NCI-H345 treated with DMSO at 0.1 percent for 48 hours (cell line): ENCODE results near the gene DBN1.

Experiments used
- DNase-seq: peaks from one replicate; lab custom pipeline; 2025; ENCODE audit not compliant: unreplicated experiment; lab: John Stamatoyannopoulos, UW

DBN1 gene

DNA sequence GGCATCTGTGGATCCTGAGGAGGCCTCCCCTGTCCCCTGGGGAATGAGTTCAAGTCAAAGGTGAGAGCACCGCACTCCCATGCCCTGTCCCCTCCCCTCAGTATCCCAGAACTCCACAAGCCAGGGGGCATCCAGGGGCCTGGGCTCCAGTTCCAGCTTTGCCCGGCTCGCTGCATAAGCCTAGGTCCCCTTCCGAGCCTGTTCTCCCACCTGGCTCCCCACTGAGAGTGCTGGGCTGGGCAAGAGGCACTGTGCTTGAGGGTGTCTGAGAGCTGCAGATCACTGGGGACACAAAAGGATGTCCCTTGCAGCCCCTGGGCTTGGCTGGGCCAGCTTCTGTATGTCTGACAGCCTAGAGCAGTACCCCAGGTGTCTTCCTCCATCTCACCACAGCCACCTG, 31.6 kb upstream of the DBN1 start:
- DNase-seq = no peak

DNA sequence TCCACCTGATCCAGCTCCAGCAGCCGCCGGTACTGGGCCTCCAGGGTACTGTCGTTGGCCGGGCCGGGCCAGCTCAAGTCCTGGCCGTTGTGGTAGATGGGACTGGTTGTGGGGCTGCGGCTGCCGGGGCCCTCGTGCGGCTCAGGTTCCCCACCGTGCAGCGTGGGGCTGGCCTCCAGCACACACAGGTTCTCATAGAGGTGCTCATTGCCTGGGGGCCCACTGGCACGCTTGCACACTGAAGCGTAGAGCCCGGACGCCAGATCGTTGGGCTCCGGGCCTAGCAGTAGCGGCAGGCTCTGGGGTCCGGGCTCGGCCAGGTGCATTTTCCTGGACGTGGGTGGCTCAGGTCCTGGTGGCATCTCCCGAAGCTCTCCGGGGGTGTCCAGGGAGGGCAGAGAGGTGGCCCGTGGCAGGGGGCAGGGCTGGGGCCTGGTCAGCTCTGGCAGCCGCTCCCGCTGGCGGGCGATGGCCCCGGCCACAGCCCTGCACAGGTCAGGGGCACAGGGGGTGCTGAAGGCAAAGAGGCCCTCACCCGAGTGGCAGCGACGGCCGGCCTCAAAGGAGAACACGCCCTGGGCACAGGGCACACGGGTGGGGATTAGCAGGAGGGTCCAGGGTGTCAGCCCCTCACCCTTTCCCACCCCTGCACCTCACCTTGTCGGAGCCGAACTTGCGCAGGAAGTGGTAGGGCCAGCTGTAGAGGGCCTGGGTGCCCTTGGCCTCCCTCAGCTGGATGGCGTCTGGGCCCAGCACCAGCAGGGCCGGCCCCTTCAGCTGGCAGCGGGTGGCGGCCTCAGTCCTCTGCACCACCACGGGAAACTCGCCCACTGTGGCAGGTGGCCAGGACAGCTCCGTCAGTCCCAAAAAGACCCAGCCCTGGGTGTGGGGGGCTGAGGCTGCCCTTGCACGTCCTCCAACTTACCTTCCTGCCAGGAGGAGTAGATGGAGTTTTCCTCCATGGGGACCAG, 30.9 kb upstream of the DBN1 start:
- DNase-seq = no peak

DNA sequence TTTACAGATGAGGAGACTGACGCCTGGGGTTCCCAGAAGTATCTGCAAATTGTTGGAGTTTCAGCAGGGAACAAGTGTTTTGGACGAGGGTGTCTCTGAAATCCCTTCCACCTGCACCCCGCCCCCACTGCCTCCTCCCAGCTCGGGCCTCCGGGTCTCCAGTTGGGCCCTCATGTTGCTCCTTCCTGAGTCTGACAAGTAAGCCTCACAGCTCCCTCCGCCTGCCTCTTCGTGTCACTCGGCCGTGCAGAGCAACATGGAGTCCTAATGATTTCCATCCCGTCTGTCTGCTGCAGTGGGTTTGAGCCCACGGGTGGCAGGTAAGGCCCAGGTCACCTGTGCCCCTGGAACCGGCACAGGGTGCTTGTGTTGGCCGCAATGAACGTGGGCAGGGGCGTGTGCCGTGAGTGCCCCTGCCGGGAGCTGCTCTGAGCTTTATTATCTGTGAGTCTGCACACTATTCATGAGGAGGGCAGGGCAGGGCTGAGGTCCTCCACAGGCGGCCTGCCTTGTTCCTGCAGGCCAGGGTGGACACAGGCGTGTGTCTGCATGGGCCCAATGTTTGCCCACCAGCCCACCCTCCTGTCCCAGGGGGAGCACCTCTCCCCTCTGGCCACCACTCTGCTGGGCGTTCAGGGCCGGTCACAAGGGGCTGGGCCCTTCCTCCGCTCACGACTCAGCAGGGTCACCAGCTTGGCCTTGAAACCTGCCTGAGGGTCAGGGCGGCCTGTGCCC, 30.1 kb upstream of the DBN1 start:
- no peak for DNase-seq

DNA sequence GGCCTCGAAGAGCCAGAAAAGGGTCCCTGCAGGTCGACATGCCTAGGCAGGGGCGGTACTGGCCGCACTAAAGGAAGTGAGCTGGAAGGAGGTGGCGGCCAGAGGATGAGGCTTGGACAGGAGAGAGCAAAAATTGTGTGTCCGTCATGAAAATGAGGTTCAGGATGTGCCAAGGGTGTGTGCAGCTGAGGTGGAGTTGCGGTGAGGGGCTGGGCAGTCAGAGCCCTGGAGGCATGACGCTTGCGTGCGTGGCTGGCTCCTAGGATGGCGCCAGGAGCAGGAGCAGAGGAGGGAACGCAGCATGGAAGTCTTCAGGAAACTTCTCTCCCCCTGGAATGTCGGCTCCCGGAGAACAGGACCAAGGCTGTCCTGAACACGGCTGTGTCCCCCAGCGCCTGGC, 29.5 kb upstream of the DBN1 start:
- DNase-seq = no peak

DNA sequence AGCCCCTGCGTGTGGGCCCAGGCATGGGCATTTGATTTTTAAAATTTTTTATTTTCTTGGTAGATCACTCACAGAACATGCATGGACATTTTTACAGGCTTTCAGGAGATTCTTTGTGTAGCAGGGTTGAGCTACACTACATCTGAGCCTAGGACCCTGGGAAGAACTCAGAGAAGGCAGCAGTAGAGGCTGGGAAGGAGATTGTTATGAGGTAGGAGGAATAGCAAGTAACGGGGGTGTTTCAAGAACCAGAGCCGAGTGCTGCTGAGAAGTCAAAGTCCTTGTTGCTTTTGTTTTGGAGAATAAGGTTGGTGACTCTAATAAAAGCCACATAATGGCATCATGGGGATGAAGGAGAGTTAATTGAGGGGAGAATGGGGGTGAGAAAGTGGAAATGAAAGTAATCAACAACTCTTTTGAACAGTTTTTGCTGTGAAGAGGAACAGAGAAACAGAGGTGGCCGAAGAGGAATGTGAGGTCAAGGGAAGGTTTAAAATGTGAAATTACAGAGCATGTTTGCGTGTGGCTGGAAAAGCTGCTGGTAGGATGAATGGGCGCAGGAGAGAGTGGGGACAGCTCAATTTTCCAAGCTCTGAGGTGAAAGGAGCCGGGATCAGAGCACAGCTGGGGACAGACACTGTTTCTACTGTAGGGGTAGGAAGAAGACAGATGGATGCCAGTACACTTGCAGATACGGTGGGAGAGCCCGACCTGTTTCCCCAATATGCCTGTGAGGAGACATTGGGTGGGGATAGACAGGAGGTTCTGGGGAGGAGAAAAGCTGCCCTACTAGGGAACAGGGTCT, 28.6 kb upstream of the DBN1 start:
- no peak for DNase-seq

DNA sequence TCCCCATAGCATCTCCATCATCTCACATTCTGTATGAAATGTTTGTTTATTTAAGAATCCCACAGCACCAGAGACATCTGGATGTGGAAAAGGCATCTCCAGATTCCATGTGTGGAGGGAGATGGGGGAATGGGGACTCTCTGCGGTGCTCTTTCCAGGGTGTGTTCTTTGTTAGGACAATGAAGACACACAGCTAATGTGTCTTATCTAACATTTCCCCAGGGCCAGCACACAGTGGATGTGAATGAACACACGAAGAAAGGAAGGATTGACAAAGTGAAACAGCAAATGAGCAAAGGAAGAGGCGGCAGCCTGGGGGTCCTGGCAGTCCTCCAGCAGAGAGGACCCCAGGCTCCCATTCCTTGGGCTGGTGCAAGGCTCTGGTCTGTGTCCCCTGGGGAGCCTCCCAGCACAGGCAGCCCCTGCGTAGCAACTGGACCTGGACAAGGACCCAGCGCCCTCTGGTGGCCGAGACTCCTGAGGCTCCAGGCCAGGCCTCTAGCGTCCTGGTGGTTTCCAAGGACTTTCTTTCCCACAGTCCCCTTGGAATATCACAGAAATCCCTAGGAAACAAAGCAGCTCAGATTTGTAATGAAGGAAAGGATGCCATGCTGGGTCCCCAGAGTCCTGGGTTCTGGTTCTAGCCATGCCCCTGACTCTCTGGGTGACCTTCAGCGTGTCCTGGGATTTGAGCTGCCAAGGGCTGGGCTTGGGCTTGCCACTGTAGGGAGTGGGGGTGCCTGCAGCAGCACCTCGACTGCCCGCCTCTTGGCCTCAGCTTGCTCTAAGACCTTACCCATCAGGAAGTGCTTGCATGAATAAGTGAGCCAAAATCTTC, 27.5 kb upstream of the DBN1 start:
- DNase-seq = peak; percentile 74

DNA sequence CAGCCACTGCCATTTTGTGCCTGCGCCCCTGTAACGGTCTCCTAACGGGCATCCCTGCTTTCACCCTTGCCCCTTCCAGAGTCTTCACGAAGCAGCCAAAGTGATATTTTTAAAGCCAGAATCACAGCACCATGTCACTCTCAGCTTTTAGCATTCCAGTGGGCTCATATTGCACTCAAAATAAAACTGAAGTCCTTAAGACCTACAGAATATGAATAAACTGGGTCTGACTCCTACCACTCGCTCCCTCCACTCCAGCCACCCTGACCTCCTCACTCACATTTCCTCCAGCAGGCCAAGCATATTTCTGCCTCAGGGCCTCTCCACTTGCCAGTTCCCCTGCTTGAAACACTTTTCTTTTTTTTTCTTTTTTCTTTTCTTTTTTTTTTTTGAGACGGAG, 26.4 kb upstream of the DBN1 start:
- DNase-seq = no peak

DNA sequence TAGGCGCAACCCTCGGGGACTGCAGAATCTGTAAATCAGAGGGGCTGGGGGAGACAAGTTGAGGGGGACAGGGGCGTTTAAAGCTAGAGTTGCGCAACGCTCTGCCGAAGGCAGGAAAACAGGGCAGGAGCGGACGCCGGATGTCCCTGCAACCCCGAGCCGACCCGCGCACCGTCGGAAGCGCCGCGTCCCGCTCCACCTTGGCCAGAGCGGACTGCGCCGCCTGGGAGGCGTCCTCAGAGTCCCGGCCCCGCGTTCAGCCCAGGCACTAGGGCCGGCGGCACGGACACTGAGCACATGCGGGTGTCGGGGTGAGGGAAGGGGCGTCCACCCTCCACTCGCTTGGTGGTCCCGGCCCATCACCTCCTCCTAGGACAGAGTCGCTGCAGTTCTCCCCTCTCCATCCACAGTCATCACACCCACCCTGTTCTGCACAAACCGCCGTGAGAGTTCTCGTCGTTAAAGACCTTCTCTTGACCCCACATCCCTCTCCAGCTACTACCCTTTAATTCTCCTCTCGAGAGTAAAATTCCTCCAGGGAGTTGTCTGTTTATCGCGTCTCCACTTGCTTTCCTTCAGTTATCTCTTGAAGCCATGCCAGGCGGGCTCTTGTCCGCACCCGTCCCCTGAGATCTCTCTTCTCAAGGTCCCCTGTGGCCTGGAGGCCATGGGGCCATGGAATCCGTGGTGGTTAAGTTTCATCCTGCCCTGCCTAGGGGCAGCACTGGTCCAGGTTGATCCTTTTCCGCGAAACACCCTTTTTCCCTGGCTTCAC, 24.8 kb upstream of the DBN1 start:
- no peak for DNase-seq

DNA sequence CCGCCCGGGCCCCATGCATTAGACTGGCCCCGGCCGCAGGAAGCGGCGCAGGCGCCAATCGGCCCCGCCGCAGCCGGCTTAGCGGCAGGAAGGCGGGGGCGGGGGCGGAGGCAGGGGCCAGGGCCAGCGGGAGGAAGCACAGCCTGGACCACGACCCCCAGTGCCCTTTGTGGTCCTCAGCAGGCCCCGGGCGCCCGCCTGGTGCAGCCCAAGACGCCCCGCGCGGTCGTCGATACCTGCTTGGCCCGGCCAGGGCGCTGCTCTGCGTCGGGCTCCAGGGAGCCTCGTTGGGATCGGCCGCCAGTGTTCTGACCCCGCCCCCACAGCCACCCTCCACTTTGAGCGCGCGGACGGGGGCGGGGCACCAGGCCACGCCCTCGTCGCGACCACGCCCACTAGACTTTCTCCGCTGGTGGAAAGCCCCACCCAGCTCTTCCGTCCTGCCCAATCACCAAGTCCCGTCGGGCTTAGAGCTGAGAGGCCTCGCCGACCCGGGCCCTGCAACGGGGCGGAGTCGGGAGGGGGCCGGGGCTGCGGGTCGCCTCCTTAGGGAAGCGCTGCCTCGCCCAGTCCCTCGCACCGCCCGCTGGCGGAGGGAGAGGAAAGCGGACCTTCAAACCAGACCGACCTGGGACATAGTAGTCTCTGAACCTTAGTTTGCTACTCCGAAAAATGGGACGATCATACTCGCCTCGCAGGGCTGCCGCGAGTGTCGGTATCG, 24.0 kb upstream of the DBN1 start, which contains the start of gene PDLIM7:
Gene PDLIM7 (minus strand): TSS at position 313 of the 721 bp plus-strand sequence. CDS start 1,092 bp downstream, outside the sequence.
- peak; percentile 88 for DNase-seq

DNA sequence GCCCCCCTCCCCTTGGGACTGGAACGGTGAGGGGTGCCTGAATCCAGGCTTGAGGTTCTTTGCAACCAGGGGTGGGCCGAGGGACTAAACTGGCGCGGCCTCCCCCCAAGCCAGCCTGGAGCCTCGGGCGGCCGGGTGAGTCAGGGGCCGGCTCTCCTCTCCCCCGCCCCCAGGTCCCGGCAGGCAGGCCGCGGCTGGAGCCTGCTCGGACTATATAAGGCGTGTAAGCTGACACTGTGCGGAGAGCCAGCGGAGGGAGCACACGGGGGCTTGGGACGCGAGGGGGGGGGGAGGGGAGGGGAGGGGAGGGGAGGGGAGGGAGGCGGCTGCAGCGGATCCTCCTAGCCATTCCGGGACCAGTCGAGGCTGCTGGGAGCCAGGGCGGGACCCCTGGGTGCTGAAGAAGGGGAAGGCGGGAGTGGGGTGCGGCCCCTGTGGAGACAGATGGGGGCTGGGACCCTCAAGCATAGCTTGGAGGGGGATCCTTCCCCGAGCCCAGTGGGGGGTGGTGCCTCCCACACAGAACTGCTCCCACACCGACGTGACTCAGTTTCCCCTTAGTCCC, 23.4 kb upstream of the DBN1 start:
- DNase-seq = peak; percentile 52

DNA sequence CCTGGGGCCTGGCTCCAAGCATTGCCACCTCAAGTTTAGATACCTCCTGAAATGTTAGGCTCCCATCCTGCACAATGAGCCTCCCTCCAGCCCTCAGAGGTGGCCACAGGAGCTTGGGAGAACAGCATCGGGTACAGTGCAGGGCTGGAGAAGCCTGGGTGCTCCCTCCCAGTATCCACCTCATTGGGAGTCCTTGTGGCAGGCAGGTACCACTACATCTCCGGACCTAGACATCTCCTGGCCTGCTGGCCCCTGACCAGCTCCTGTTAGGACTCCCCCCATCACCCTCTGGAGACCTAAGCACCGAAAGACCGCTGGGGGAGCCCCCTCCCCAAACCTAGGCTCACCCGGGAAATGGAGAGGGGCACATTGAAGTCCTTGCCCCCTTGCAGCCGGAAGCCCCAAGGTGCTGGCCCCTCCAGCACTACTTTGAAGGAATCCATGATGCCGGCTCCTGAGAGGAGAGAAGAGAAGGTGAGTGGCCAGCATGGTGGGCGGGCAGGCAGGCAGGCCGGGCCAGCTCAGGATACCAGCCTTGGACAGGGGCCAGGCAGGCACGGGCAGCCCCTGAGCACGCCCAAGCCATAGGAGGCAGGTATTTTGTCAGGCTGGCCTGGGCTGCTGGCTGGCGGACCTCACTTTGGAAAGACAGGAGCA, 22.8 kb upstream of the DBN1 start:
- DNase-seq = no peak

DNA sequence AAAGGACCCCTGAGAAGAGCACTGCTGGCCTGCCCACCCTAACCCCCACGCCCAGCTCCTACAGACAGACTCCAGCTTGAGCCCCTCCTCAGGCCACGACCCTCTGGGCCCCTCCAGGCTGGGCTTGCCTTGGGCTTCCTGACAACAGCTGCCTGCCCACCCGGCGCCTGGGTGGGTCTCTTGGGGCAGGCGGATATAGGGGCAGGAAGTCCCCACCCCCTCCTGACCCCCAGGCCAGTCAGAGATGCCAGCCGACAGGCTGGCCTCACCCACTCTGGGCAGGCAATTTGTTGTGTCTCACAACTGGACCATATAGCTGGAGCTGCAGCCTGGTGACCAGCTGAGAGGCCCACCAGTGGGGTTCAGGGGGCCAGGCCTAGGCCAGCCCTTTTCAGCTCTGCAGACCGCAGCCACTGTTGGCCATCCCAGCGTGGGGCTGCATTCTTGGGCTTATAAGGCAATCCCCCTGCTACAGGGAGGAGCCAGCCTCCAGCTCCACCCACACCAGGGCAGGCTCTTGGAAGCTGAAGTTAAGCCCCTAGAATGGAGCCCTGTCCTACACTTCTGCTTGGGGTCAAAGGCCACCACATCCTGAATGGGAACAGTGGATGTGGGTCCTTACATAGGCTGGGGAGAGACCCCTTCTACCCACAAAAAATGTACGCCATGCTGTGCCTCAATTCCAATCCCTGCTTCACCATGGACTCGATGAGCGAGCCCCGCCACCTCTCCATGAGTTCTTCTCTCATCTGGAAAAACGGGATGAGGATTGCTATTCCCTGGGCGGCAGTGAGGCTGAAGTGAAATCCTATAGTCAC, 22.0 kb upstream of the DBN1 start:
- DNase-seq = no peak

DNA sequence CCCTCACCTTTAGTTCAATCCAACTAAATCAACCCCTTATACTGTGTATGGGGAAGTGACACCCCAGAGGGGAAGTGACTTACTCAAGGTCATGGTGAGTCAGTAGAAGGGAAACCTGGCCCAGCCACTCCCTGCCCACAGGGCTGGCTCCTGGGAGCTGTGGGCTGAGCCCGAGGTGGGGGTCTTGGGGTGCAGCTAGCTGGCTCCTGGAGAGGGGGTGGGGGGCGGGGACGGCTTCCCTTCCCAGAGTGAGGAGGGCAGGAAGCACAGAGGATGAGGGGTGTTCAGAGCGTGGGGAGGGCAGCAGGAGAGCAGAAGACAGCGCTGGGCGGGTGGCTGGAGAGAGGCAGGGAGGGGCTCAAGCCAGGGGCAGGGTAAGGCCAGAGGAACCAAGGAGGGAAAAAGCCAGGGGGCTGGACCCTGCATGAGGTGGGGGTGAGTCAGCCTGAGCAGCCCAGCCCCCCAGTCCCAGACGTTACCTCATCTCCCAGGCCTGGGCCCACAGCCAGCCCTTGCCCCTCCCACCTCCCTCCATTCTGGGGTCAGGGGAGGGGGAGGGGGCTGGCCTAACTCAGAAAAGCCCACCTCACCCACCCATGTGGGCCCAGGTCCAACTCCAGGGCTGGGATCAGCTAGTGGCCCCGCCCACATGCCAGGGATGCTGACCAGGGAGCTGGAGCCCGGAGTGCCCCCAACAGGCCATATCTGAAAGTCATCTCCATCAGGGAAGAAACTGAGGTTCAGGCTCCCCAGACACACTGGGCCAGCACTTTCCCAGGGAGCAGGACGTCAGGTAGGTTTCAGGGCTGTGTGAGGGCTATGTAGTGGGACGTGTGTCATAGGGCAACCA, 21.1 kb upstream of the DBN1 start:
- DNase-seq = no peak

DNA sequence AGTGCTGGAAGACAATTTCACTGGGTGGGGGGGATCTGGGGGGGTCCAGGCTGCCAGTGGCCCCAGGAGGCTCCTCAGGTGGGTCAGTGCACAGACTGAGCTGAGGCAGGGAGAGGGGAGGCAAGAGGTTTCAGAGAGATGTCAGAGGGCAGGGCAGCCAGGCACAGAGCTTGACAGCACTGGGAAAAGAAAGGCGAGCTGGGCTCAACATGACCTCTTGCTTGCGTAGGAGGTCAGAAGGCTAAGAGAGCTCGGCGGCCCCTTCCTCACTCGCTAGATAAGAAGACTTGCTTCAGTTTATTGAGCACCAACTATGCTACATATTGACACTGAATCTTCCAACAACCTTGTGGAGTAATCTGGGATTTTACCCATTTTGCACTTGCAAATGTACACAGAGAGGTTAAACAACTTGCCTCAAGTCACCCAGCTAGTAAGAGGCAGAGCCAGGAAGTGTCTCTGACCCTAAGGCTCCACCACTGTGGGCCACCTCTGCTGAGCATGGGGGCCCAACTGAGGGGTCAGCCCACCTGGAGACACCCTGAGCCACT, 20.4 kb upstream of the DBN1 start:
- no peak for DNase-seq

DNA sequence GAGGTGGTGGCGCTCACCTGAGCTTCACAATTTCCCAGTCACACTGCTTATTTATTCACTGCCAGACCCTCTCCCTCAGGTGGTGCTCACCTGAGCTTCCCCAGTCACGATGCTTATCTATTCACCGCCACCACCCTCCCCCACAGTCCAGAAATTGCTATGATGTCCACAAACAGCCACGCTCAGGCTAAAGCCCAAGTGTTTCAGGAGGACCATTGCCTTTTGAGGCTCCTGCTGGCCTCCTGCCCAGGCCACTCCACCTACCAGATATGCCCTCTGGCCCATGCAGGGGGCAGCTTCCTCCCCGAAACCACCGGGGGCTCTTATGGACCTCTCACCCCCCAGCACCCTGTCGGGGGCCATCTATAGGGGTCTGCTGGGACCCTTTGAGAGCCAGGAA, 19.4 kb upstream of the DBN1 start:
- DNase-seq = no peak
